Right cardiac atrium (tissue), 5 donors: ENCODE data around the gene DTD2. TPM values are rescaled to one million over a fixed set of nuclear protein-coding genes. Genes with fewer than 3 reads are reported as not detected.
"Not testable (repeated sequence)": the region's sequence is repeated elsewhere in the genome, so short reads cannot be mapped to it uniquely, and the experiment has no call there.

Experiments
- ATAC-seq, 2 donors: fragments of 200-7000 bp; cut with Tn5 transposase; one replicate each; pipeline versions ENCODE4 v1.8.0 to v1.9.1; 2020; ENCODE audit warnings: moderate library complexity in 2 of 2, mild to moderate bottlenecking in 1 of 2
- DNase-seq, 3 donors: peaks; one replicate each; pipeline ENCODE4 v3.0.0-alpha.2; 2020
- H3K27ac ChIP-seq: one replicate; pipeline ENCODE4 v1.5.1; 2013; ENCODE audit warnings: mild to moderate bottlenecking, low read length, control low read depth, moderate library complexity
- H3K27me3 ChIP-seq: one replicate; pipeline ENCODE4 v1.6.1; 2013; ENCODE audit not compliant: control insufficient read depth, insufficient read depth
- H3K4me1 ChIP-seq: one replicate; pipeline ENCODE4 v1.6.1; 2013; ENCODE audit warnings: low read length; ENCODE audit not compliant: control insufficient read depth, insufficient read depth
- H3K4me3 ChIP-seq: one replicate; pipeline ENCODE4 v1.5.1; 2013; ENCODE audit warnings: low read length, control low read depth
- H3K9me3 ChIP-seq: one replicate; pipeline ENCODE4 v1.6.1; 2013; ENCODE audit warnings: low read length; ENCODE audit not compliant: control insufficient read depth
- WGBS: extraction: QIAGEN DNeasy Blood & Tissue Kit; methylation state at CpG from one replicate; pipeline ENCODE4 v1.1.7; 2013; 5-methylcytosine and 5-hydroxymethylcytosine counted together
- intact Hi-C, 4 donors: fragments of 100-400 bp; cut with DNase I; formaldehyde crosslinking; loops; one replicate each; pipeline versions ENCODE4 v1.11.0 to v1.14.0; 2022 to 2023
- polyA plus RNA-seq: library from polyadenylated mRNA; stranded (reverse); fragments of 200-250 nt; gene quantifications from one replicate; pipeline ENCODE4 v1.2.3, GENCODE V29; 2013
- total RNA-seq, 4 donors: library from RNA; stranded (reverse); fragmentation: NEBNext Ultra II Directional; extraction: Animal tissue kit (Norgen Biotek cat#: 25700); gene quantifications; one replicate each; pipeline ENCODE4 v1.2.1, GENCODE V29; 2021
- donor health status: healthy with polysubstance abuse.
- donor health status: DM: no; HTN: yes; CAD: no.
- donor health status: DM: no; HTN: no; CAD: no.
- donor health status: DM: no; HTN: yes; CAD: no; lungs with severe emphysema.
- donor health status: DM: yes; HTN: yes; CAD: no.

Gene DTD2
- total and polyA plus RNA-seq, 5 donors: 7.0 to 10.7 (median 9.0) TPM

DNA sequence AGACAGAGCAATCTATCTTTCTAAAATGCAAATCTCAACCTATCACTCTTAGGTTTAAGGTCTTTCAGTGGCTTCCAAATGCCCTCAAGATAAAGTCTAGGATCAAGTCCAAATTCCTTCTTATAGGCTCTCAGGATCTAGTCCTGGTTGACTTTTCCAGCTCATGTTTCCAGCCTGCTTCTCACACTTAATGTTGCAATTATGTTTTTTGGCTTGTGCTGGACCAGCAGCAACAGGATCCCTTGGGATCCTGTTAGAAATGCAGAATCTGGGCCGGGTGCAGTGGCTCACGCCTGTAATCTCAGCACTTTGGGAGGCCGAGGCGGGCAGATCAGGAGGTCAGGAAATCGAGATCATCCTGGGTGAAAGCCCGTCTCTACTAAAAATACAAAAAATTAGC is 19.9 kb upstream of the DTD2 start:
- H3K4me1 ChIP-seq: peaks cover 2% of the 10 kb centered on the region
- intact Hi-C loops: no loop called here
- no peaks in the 10 kb centered on the region for H3K27me3 ChIP-seq
- no peak overlapping the region for H3K4me3 ChIP-seq
- H3K9me3 ChIP-seq: no peaks in the 10 kb centered on the region
- ATAC-seq (peak; percentile 67 to 72), DNase-seq (peak in 1 of 3 donors; percentile 25)
- peak overlapping the region; percentile 43 for H3K27ac ChIP-seq
- 35% methylated on average over 6 of the region's 6 CpGs for WGBS

DNA sequence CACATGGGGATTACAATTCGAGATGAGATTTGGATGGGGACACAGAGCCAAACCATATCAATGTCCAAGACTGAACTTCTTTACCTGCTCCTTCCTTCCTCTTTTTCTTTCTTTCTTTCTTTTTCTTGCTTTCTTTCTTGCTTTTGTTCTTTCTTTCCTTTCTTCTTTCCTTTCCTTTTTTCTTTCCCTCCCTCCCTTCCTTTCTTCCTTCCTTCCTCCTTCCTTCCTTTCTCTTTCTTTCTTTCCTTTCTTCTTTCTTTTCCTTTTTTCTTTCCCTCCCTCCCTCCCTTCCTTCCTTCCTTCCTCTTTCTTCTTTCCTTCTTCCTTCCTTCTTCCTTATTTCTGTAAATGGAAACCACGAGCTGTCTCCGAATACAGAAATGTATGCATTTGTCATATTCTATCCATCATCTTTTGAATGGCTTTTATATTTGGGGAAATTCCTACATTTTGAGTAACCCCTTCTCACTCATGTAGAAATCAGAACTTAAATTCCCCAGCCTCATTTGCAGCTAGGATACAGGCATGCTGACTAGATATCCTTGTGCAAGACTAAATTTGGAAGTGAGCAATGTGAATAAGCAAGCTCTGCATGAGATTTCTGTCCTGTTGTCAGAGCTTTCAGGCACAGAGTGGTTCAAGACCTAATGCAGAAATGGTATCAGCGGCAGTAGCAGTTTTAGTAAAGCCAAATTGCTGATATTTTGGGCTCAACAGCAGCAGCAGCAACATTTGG is 19.0 kb upstream of the DTD2 start:
- peak in 1 of 2 donors; percentile 52 for ATAC-seq
- peaks cover 2% of the 10 kb centered on the region for H3K4me1 ChIP-seq
- H3K4me3 ChIP-seq: no peak overlapping the region
- H3K9me3 ChIP-seq: no peaks in the 10 kb centered on the region
- 69% methylated on average over 4 of the region's 4 CpGs for WGBS
- H3K27me3 ChIP-seq: no peaks in the 10 kb centered on the region
- H3K27ac ChIP-seq: no peak overlapping the region
- no peak for DNase-seq
- intact Hi-C loops: no loop called here

DNA sequence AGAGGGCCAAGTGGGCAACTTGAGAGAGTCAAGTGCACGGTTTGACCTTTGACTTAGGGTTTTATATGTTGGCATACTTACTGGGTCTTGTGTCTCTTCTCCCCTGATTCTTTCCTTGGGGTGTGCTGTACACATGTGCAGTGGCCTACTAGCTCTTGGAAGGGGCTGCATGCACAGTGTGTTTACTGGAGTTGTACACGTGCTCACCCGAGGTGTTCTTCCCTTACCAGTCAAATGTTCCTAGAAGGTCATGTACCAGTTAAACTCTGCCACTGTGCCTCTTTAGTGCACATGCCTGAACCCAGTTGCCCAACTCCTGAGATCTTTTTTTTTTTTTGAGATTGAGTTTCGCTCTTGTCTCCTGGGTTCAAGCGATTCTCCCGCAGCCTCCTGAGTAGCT is 9.2 kb upstream of the DTD2 start:
- no peak overlapping the region for H3K4me3 ChIP-seq
- intact Hi-C loops: no loop called here
- no peaks in the 10 kb centered on the region for H3K4me1 ChIP-seq
- H3K9me3 ChIP-seq: no peaks in the 10 kb centered on the region
- no peak for ATAC-seq
- WGBS: 89% methylated on average over 6 of the region's 6 CpGs
- no peaks in the 10 kb centered on the region for H3K27me3 ChIP-seq
- no peak overlapping the region for H3K27ac ChIP-seq
- DNase-seq: no peak

DNA sequence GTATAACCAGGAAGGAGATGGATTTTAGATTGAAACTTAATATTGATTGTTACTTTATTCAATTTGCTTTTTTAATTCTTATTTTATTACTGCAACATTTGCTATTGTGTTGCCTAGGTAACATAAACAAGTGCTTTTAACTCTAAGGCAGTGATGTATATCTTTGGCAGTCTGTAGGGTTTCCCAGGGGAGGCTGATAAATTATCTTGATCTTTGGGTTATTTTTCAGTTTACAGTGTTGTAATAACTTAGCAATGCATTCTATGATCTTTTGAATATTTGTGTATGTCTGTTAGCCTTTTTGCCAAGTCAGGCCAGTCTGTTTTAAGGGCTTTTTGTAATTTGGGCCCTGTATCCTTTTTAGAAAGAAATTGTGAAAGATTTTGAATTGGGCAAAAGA is 7.8 kb upstream of the DTD2 start:
- Histone ChIP-seq H3K4me3 (no peak overlapping the region), H3K27me3 (no peaks in the 10 kb centered on the region), H3K27ac (no peak overlapping the region), H3K4me1 (no peaks in the 10 kb centered on the region), H3K9me3 (no peaks in the 10 kb centered on the region)
- ATAC-seq (no peak), DNase-seq (no peak)
- intact Hi-C loops: no loop called here

DNA sequence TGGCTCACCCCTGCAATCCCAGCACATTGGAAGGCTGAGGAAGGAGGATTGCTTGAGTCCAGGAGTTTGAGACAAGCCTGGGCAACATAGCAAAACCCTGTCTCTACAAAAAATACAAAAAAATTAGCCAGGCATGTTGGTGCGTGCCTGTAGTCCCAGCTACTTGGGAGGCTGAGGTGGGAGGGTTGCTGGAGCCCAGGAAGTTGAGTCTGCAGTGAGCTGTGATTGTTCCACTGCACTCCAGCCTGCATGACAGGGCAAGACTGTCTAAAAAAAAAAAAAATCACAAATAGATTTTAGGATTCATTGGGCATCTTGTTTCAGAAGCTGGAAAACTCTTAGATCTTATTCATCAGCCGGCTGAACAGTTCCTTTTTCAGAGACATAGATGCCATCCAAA is 5.1 kb upstream of the DTD2 start:
- H3K4me1 ChIP-seq, H3K4me3 ChIP-seq, DNase-seq, H3K27me3 ChIP-seq, H3K9me3 ChIP-seq, H3K27ac ChIP-seq, intact Hi-C loops, ATAC-seq: not testable (repeated sequence)
- 77% methylated on average over 2 of the region's 2 CpGs for WGBS

DNA sequence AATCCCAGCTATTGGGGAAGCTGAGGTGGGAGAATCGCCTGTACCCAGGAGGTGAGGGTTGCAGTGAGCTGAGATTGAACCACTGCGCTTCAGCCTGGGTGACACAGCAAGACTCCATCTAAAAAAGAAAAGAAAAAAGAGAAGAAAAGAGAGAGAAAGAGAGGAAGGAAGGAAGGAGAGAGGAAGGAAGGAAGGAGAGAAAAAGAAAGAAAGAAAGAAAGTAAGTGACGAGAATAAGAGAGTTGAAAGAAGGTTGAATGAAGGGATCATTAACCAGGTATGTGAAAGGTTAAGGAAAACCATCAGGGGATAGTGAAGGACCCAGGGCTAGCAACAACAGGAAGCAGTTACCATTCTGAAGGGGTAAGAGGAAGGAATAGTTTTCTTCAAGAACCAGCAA is 4.2 kb upstream of the DTD2 start:
- ATAC-seq (no peak), DNase-seq (no peak)
- 84% methylated on average over 3 of the region's 3 CpGs for WGBS
- H3K27me3 ChIP-seq: no peaks in the 10 kb centered on the region
- no peaks in the 10 kb centered on the region for H3K9me3 ChIP-seq
- intact Hi-C loops: no loop called here
- no peaks in the 10 kb centered on the region for H3K4me1 ChIP-seq
- H3K27ac ChIP-seq: no peak overlapping the region
- no peak overlapping the region for H3K4me3 ChIP-seq

DNA sequence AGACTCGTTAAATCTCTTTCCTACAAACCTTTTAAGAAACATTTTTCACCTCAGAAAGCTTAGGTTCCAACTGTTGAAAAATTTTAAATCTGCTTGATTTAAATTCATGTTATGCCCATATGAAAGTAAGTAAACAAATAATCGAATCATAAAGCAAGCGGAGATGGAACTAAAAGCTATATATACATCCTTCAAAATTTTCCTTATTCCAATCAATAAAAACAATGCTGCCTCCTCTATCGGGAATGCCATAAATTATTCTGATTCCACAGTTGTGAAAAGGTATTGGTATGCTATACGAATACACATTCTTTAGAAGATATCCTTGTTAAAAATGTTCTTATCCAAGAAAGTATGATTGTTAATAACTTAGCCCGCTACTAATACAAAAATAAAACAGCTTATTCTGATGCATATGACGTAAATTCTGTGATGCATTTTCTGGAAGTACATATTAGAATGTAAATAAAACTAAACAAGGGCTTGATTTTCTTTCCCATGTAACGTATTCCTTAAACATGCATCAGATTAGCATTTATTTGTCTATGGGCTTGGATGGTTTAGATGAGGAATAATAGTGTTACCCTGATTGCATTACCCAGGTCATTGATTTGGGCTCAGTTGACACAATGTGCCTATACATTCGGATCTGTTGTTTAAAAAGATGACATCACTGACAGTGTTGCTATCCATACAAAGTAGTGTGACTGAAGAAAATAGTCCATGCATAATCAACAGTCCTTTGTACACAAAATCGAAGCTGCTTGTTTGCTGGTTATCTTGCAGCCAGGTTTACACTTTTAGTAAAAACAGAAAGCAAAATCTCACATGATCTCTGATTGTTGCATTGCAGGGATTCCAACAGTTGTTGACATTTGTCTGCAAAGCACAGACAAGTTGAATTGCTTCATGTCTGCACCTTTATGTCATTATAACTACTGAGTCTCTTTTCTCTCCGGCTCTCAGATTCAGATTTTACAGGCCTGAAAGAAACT is 656 bp upstream of the DTD2 start:
- H3K4me3 ChIP-seq: peak overlapping the region; percentile 30

DNA sequence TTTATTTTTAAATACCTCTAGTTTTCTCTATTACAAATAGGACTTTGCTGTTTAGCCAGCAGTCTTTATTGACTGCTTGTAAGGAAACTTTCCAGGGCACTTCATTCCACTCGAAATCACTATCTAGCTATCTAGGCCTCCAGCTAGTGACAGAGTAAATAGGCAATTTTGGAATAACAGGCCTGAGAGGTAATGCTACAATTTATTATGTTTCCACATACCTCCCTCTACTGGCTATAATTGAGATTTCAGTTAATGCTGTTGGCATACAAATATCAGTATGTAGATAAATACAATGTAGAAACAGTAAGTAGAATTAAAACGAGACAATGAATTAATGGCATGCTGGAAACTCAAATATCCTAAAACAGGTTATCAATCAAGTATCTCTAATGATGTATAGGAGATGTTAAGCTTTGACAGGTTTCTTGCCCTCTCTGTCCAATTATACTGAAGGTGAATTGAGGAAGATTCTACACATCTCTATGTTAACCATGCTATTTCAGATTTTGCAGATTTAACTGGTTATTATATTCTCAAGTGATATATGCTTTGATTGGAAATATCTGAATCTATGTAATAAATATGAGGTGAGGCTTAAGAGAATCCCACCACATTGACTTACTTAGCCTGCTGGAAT is 7.2 kb downstream of the DTD2 start:
- Histone ChIP-seq H3K4me3 (no peak overlapping the region), H3K4me1 (no peaks in the 10 kb centered on the region), H3K27ac (no peak overlapping the region), H3K9me3 (no peaks in the 10 kb centered on the region), H3K27me3 (no peaks in the 10 kb centered on the region)
- ATAC-seq: peak; percentile 39 to 55
- DNase-seq: no peak
- 18% methylated on average over 2 of the region's 2 CpGs for WGBS
- intact Hi-C loops: no loop called here

More for the DNA sequence above, 656 bp upstream of the DTD2 start:
- 54% methylated on average over 11 of the region's 11 CpGs for WGBS
- no peaks in the 10 kb centered on the region for H3K4me1 ChIP-seq
- H3K9me3 ChIP-seq: no peaks in the 10 kb centered on the region
- ATAC-seq (no peak), DNase-seq (no peak)
- H3K27ac ChIP-seq: no peak overlapping the region
- intact Hi-C loops: no loop called here
- H3K27me3 ChIP-seq: no peaks in the 10 kb centered on the region

DNA sequence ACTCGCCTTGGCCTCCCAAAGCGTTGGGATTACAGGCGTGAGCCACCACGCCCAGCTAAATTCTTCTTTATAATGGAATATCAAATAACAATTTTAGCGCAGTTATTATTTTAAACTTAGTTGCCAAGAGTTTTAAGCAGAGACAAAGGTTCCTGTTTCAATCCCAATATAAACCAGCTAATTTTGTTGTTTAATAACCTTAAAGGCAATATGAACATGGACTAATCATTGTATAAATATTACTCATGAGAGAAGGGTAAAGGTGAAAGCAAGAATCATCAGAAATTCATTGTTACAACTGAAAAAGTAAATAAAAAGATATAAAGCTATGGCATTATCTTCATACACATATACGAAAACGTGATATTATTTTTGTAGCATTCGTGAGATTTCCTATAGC is 8.2 kb downstream of the DTD2 start:
- Histone ChIP-seq H3K27me3 (no peaks in the 10 kb centered on the region), H3K9me3 (no peaks in the 10 kb centered on the region), H3K27ac (no peak overlapping the region), H3K4me1 (no peaks in the 10 kb centered on the region), H3K4me3 (no peak overlapping the region)
- WGBS: 83% methylated on average over 8 of the region's 8 CpGs
- ATAC-seq (no peak), DNase-seq (no peak)
- intact Hi-C loops: no loop called here

DNA sequence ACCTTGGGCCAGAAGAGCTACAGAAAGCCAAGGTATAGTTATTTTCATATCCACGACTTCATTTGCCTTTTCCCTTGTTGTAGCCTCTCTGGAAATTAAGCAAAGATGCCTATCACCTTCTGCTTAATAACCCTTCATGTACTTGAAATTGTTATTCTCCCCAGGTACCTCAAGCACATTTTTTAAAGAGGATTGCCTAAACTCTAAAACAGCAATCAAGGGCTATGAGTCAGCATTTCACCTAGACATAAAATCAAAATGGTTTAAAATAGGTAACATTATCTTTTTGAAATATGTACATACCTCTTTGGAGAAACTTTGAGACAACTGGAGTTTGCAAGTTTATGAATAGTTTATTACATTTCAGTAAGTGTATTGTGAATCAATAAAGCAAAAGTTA is 11.6 kb downstream of the DTD2 start:
- intact Hi-C loops: no loop called here
- no peak overlapping the region for H3K4me3 ChIP-seq
- H3K4me1 ChIP-seq: no peaks in the 10 kb centered on the region
- H3K9me3 ChIP-seq: no peaks in the 10 kb centered on the region
- no peaks in the 10 kb centered on the region for H3K27me3 ChIP-seq
- WGBS: 92% methylated on average over 1 of the region's 1 CpG
- DNase-seq: no peak
- no peak overlapping the region for H3K27ac ChIP-seq
- no peak for ATAC-seq

DNA sequence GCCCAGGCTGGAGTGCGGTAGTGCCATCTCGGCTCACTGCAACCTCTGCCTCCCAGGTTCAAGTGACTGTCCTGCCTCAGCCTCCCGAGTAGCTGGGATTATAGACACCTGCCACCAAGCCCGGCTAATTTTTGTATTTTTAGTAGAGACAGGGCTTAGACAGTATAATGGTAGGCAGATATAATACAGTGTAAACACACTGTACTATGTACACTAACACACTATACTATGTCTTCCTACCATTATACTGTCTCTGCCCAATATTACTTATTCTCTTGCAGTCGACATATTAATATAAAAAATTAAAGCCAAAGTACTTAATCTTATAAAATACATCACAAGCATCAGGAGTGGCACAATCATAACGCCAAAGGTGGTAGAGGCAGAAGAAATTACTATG is 15.0 kb downstream of the DTD2 start:
- peak in 1 of 3 donors; percentile 13 for DNase-seq
- ATAC-seq: no peak
- no peak overlapping the region for H3K4me3 ChIP-seq
- intact Hi-C loops: no loop called here
- H3K27me3 ChIP-seq: no peaks in the 10 kb centered on the region
- H3K27ac ChIP-seq: no peak overlapping the region
- no peaks in the 10 kb centered on the region for H3K4me1 ChIP-seq
- 83% methylated on average over 6 of the region's 6 CpGs for WGBS
- H3K9me3 ChIP-seq: no peaks in the 10 kb centered on the region
